ENCODE results near the gene PTAFR.

The PTAFR gene

GRCh38 chr1:28104866-28105467 lies 71.5 kb downstream of the PTAFR start:
- Mint-ChIP-seq H3K9me3 (no peaks in the 10 kb centered on the region), H3K4me1 (ENCODE audit: low read depth) (no peaks in the 10 kb centered on the region), H3K36me3 (ENCODE audit: low read depth) (no peaks in the 10 kb centered on the region), H3K27me3 (no peaks in the 10 kb centered on the region), H3K4me3 (no peak overlapping the region), H3K27ac (no peak overlapping the region)
- no peak for DNase-seq

- H3K4me1 Mint-ChIP-seq (ENCODE audit: low read depth) = no peaks in the 10 kb centered on the region
- DNase-seq = no peak
- no peaks in the 10 kb centered on the region for H3K9me3 Mint-ChIP-seq
- no peaks in the 10 kb centered on the region for H3K27me3 Mint-ChIP-seq
- H3K27ac Mint-ChIP-seq = no peak overlapping the region
- H3K4me3 Mint-ChIP-seq = no peak overlapping the region
- no peaks in the 10 kb centered on the region for H3K36me3 Mint-ChIP-seq (ENCODE audit: low read depth)
These were observed 74.3 kb downstream of the PTAFR start for GRCh38 chr1:28102189-28102588.

- peaks cover 7% of the 10 kb centered on the region for H3K27me3 Mint-ChIP-seq
- no peak overlapping the region for H3K27ac Mint-ChIP-seq
- no peak for DNase-seq
- H3K4me1 Mint-ChIP-seq (ENCODE audit: low read depth) = peaks cover 5% of the 10 kb centered on the region
- no peaks in the 10 kb centered on the region for H3K36me3 Mint-ChIP-seq (ENCODE audit: low read depth)
- H3K9me3 Mint-ChIP-seq = no peaks in the 10 kb centered on the region
- no peak overlapping the region for H3K4me3 Mint-ChIP-seq
These were observed 77.3 kb downstream of the PTAFR start for GRCh38 chr1:28099050-28099769.

All from activated T-cell treated with anti-CD3 and anti-CD28 coated beads, Interleukin-2, amount 50 U/mL, for 24 hours (primary cell).